Peyer's patch (tissue), 4 donors: ENCODE results near the gene UBA6. TPM values are rescaled to one million over a fixed set of nuclear protein-coding genes. Genes with fewer than 3 reads are reported as not detected.

ENCODE experiments used
- DNase-seq, 3 donors: peaks; one replicate each; pipeline ENCODE4 v3.0.0-alpha.2; 2017 to 2019
- H3K27ac ChIP-seq, 4 donors: fragments of 200-600 bp; sonication (generic); one replicate each; pipeline ENCODE4 v1.5.1; 2016 to 2019
- H3K27me3 ChIP-seq, 2 donors: fragments of 200-600 bp; sonication (generic); one replicate each; pipeline ENCODE4 v1.5.1; 2019
- H3K36me3 ChIP-seq, 3 donors: fragments of 200-600 bp; sonication (generic); one replicate each; pipeline ENCODE4 v1.5.1; 2016 to 2019
- H3K4me1 ChIP-seq, 4 donors: fragments of 200-600 bp; sonication (generic); one replicate each; pipeline ENCODE4 v1.5.1; 2016 to 2019
- H3K4me3 ChIP-seq, 4 donors: fragments of 200-600 bp; sonication (generic); 1 replicate in 3 of 4; 2 replicates in 1 of 4; pipeline ENCODE4 v1.5.1; 2016 to 2019; ENCODE audit warnings: mild to moderate bottlenecking in 1 of 4
- H3K9me3 ChIP-seq, 4 donors: fragments of 200-600 bp; sonication (generic); one replicate each; pipeline ENCODE4 v1.5.1; 2016 to 2019; ENCODE audit warnings: mild to moderate bottlenecking in 1 of 4
- CTCF ChIP-seq, 6 experiments: fragments of 450-650 bp in 4 of 6; fragments of 200-600 bp in 2 of 6; sonication (generic) in 1 of 6; IDR thresholded peaks; one replicate each; pipeline ENCODE4 v1.5.1; 2017 to 2019; ENCODE audit warnings: antibody characterized with exemption in 6 of 6, mild to moderate bottlenecking in 3 of 6, moderate library complexity in 1 of 6
- POLR2A ChIP-seq, 2 donors: fragments of 450-650 bp; IDR thresholded peaks; one replicate each; pipeline ENCODE4 v1.5.1; 2017; ENCODE audit warnings: antibody characterized with exemption in 2 of 2, mild to moderate bottlenecking in 2 of 2, moderate library complexity in 2 of 2
- total RNA-seq, 4 donors: library from RNA; depleted of rRNA; stranded (reverse); fragments of >200 nt; gene quantifications; one replicate each; pipeline ENCODE4 v1.1.0, GENCODE V29; 2016

UBA6 gene
- total RNA-seq, 4 donors from 2014 or later = 18.1 to 69.7 (median 43.3) TPM

GRCh38 chr4:67701517-67701850 is 529 bp upstream of the UBA6 start:
- Histone ChIP-seq H3K4me1 (peaks cover 0 to 13% (median 2%) of the 10 kb centered on the region in 4 donors), H3K27me3 (no peaks in the 10 kb centered on the region), H3K36me3 (no peaks in the 10 kb centered on the region), H3K4me3 (peak overlapping the region; percentile 87 to 97 (median 91)), H3K9me3 (no peaks in the 10 kb centered on the region), H3K27ac (peak overlapping the region; percentile 85 to 93 (median 89))
- no peak for DNase-seq
- TF ChIP-seq CTCF (IDR thresholded peaks at IDR 0.05) (no peak), POLR2A (IDR thresholded peaks at IDR 0.05) (no peak)

- H3K27me3 ChIP-seq = no peaks in the 10 kb centered on the region
- H3K27ac ChIP-seq = peak overlapping the region; percentile 85 to 93 (median 89)
- H3K4me3 ChIP-seq = peak overlapping the region; percentile 87 to 97 (median 91)
- no peak for TF ChIP-seq CTCF (IDR thresholded peaks at IDR 0.05)
- no peak for TF ChIP-seq POLR2A (IDR thresholded peaks at IDR 0.05)
- peaks cover 0 to 3% (median 0%) of the 10 kb centered on the region in 3 donors for H3K36me3 ChIP-seq
- H3K4me1 ChIP-seq = peaks cover 0 to 13% (median 2%) of the 10 kb centered on the region in 4 donors
- no peaks in the 10 kb centered on the region for H3K9me3 ChIP-seq
- DNase-seq = no peak
Measured at GRCh38 chr4:67700116-67700737, 728 bp downstream of the UBA6 start.

GRCh38 chr4:67699603-67700002 is 1.4 kb downstream of the UBA6 start:
- no peak for TF ChIP-seq CTCF (IDR thresholded peaks at IDR 0.05)
- no peak for TF ChIP-seq POLR2A (IDR thresholded peaks at IDR 0.05)
- Histone ChIP-seq H3K9me3 (no peaks in the 10 kb centered on the region), H3K36me3 (peaks cover 0 to 3% (median 0%) of the 10 kb centered on the region in 3 donors), H3K27me3 (no peaks in the 10 kb centered on the region), H3K4me3 (peak overlapping the region in 2 of 4 donors; percentile 91 to 97), H3K27ac (peak overlapping the region in 1 of 4 donors; percentile 88), H3K4me1 (peaks cover 0 to 13% (median 2%) of the 10 kb centered on the region in 4 donors)
- no peak for DNase-seq

GRCh38 chr4:67697860-67698687 is 2.9 kb downstream of the UBA6 start:
- TF ChIP-seq CTCF (IDR thresholded peaks at IDR 0.05) = no peak
- TF ChIP-seq POLR2A (IDR thresholded peaks at IDR 0.05) = no peak
- Histone ChIP-seq H3K27me3 (no peaks in the 10 kb centered on the region), H3K36me3 (peaks cover 0 to 11% (median 0%) of the 10 kb centered on the region in 3 donors), H3K27ac (no peak overlapping the region), H3K4me3 (no peak overlapping the region), H3K9me3 (no peaks in the 10 kb centered on the region), H3K4me1 (peaks cover 0 to 13% (median 2%) of the 10 kb centered on the region in 4 donors)
- no peak for DNase-seq

- Histone ChIP-seq H3K27me3 (no peaks in the 10 kb centered on the region), H3K27ac (no peak overlapping the region), H3K36me3 (peaks cover 0 to 24% (median 0%) of the 10 kb centered on the region in 3 donors), H3K4me1 (peaks cover 0 to 5% (median 2%) of the 10 kb centered on the region in 4 donors), H3K4me3 (no peak overlapping the region), H3K9me3 (no peaks in the 10 kb centered on the region)
- DNase-seq = no peak
- TF ChIP-seq CTCF (IDR thresholded peaks at IDR 0.05) (no peak), POLR2A (IDR thresholded peaks at IDR 0.05) (no peak)
Measured at GRCh38 chr4:67696061-67696460, 4.9 kb downstream of the UBA6 start.
